ENCODE data around the gene TTC23L.

DNA sequence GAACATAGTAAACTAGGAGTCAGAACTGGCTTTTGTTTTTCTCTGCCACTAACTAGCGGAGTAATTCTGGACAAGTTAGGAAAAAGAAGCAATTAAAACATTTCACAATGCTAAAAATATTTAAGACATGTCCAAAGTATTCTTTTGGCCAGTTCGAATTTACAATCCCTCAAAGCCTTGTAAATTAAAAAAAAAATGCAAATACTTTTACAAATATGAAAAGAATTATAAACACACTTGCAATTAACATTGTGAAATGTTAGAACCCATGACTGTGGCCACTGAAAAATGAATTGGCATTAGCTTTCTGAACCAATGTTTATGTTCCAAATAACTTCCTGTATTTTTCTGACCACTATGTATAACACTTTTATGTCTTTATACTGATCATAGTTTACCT, 74.1 kb downstream of the TTC23L start:
- TF ChIP-seq POLR2A (IDR thresholded peaks at IDR 0.05) = no peak
- TF ChIP-seq, protein P1, sequence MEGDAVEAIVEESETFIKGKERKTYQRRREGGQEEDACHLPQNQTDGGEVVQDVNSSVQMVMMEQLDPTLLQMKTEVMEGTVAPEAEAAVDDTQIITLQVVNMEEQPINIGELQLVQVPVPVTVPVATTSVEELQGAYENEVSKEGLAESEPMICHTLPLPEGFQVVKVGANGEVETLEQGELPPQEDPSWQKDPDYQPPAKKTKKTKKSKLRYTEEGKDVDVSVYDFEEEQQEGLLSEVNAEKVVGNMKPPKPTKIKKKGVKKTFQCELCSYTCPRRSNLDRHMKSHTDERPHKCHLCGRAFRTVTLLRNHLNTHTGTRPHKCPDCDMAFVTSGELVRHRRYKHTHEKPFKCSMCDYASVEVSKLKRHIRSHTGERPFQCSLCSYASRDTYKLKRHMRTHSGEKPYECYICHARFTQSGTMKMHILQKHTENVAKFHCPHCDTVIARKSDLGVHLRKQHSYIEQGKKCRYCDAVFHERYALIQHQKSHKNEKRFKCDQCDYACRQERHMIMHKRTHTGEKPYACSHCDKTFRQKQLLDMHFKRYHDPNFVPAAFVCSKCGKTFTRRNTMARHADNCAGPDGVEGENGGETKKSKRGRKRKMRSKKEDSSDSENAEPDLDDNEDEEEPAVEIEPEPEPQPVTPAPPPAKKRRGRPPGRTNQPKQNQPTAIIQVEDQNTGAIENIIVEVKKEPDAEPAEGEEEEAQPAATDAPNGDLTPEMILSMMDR (IDR thresholded peaks at IDR 0.05 in 4 of 5, conservative IDR thresholded peaks at IDR 0.05 in 1 of 5) = no peak

Data from gastrocnemius medialis (tissue), 4 donors.